Liver (tissue), 9 donors: ENCODE data around the gene ULK2. TPM values are rescaled to one million over a fixed set of nuclear protein-coding genes. Genes with fewer than 3 reads are reported as not detected.

ENCODE experiments used
- DNase-seq: peaks from one replicate; pipeline ENCODE4 v3.0.0-alpha.2; 2017; ENCODE audit warnings: low spot score
- H3K27ac ChIP-seq, 2 donors: one replicate each; pipeline ENCODE4 v1.7.0; 2013; ENCODE audit warnings: inconsistent platforms in 2 of 2, low read length in 2 of 2, control low read depth in 1 of 2, low read depth in 1 of 2, mild to moderate bottlenecking in 1 of 2
- H3K27me3 ChIP-seq, 4 donors: one replicate each; pipeline versions ENCODE4 v1.6.1 to v1.7.0; 2013; ENCODE audit warnings: low read length in 3 of 4, inconsistent platforms in 1 of 4, mild to moderate bottlenecking in 1 of 4, moderate library complexity in 1 of 4; ENCODE audit not compliant: control insufficient read depth in 4 of 4, insufficient read depth in 4 of 4
- H3K36me3 ChIP-seq, 4 donors: one replicate each; pipeline versions ENCODE4 v1.6.1 to v1.7.0; 2013; ENCODE audit warnings: low read length in 3 of 4, mild to moderate bottlenecking in 3 of 4, low read depth in 1 of 4, moderate library complexity in 1 of 4; ENCODE audit not compliant: control insufficient read depth in 4 of 4, insufficient read depth in 3 of 4
- H3K4me1 ChIP-seq, 4 donors: one replicate each; pipeline versions ENCODE4 v1.6.1 to v1.7.0; 2013; ENCODE audit warnings: low read length in 3 of 4, mild to moderate bottlenecking in 3 of 4, moderate library complexity in 1 of 4; ENCODE audit not compliant: control insufficient read depth in 4 of 4, insufficient read depth in 4 of 4
- H3K4me3 ChIP-seq, 3 donors: one replicate each; pipeline versions ENCODE4 v1.6.1 to v1.7.0; 2013; ENCODE audit warnings: low read length in 3 of 3, control low read depth in 1 of 3, low read depth in 1 of 3, mild to moderate bottlenecking in 1 of 3
- H3K9ac ChIP-seq, 2 donors: one replicate each; pipeline ENCODE4 v1.7.0; 2013; ENCODE audit warnings: low read length in 2 of 2, mild to moderate bottlenecking in 2 of 2, moderate library complexity in 2 of 2, control low read depth in 1 of 2, low read depth in 1 of 2
- H3K9me3 ChIP-seq, 4 donors: one replicate each; pipeline versions ENCODE4 v1.6.1 to v1.7.0; 2013; ENCODE audit warnings: low read length in 3 of 4; ENCODE audit not compliant: control insufficient read depth in 4 of 4
- CTCF ChIP-seq: fragments of 150-350 bp; IDR thresholded peaks from 2 replicates; pipeline ENCODE4 v1.5.1; 2017; ENCODE audit warnings: improper control_type of control experiment, low read depth, low read length; ENCODE audit not compliant: missing input control
- EGR1 ChIP-seq, 2 donors: IDR thresholded peaks; 2 replicates each; pipeline ENCODE4 v1.6.1; 2016 to 2018; ENCODE audit warnings: antibody characterized with exemption in 2 of 2, low read depth in 2 of 2
- FOXA1 ChIP-seq: IDR thresholded peaks from 2 replicates; pipeline ENCODE4 v1.6.1; 2016; ENCODE audit warnings: antibody characterized with exemption
- FOXA2 ChIP-seq: IDR thresholded peaks from 2 replicates; pipeline ENCODE4 v1.6.1; 2016; ENCODE audit warnings: antibody characterized with exemption
- GABPA ChIP-seq, 2 donors: IDR thresholded peaks in 1 of 2; conservative IDR thresholded peaks in 1 of 2; 2 replicates each; pipeline ENCODE4 v1.6.1; 2016; ENCODE audit warnings: antibody characterized with exemption in 2 of 2, mild to moderate bottlenecking in 1 of 2, moderate library complexity in 1 of 2
- HNF4A ChIP-seq, 2 donors: conservative IDR thresholded peaks; 2 replicates each; pipeline ENCODE4 v1.6.1; 2016; ENCODE audit warnings: antibody characterized with exemption in 2 of 2, mild to moderate bottlenecking in 2 of 2
- NR2F2 ChIP-seq: IDR thresholded peaks from 2 replicates; pipeline ENCODE4 v1.6.1; 2016; ENCODE audit warnings: antibody characterized with exemption
- RAD21 ChIP-seq, 2 donors: IDR thresholded peaks; 2 replicates each; pipeline ENCODE4 v1.6.1; 2016; ENCODE audit warnings: antibody characterized with exemption in 2 of 2, mild to moderate bottlenecking in 2 of 2
- RXRA ChIP-seq, 2 donors: IDR thresholded peaks; 2 replicates each; pipeline ENCODE4 v1.6.1; 2017 to 2018; ENCODE audit warnings: antibody characterized with exemption in 2 of 2, mild to moderate bottlenecking in 1 of 2
- SP1 ChIP-seq: IDR thresholded peaks from 2 replicates; pipeline ENCODE4 v1.6.1; 2018; ENCODE audit warnings: antibody characterized with exemption, mild to moderate bottlenecking
- TAF1 ChIP-seq: conservative IDR thresholded peaks from 2 replicates; pipeline ENCODE4 v1.6.1; 2016; ENCODE audit warnings: antibody characterized with exemption, mild to moderate bottlenecking
- YY1 ChIP-seq: IDR thresholded peaks from 2 replicates; pipeline ENCODE4 v1.6.1; 2016; ENCODE audit warnings: antibody characterized with exemption, mild to moderate bottlenecking
- WGBS: extraction: QIAGEN DNeasy Blood & Tissue Kit; methylation state at CpG from one replicate; pipeline ENCODE4 v1.1.7; 2013; 5-methylcytosine and 5-hydroxymethylcytosine counted together
- polyA plus RNA-seq, 2 donors: library from polyadenylated mRNA; stranded (reverse) in 1 of 2; unstranded in 1 of 2; fragments of 200-250 nt in 1 of 2; fragments of >200 nt in 1 of 2; fragmentation: Nextera tagmentation in 1 of 2; extraction: Ambion mirVana in 1 of 2; gene quantifications; one replicate each; pipeline versions ENCODE4 v1.2.1 to v1.2.3, GENCODE V29; 2013 to 2015
- total RNA-seq, 2 donors: library from RNA; depleted of rRNA; stranded (reverse); fragments of >200 nt; gene quantifications; one replicate each; pipeline ENCODE4 v1.2.3, GENCODE V29; 2014
- TF ChIP-seq, protein P1 (sequence below): IDR thresholded peaks from 2 replicates; pipeline ENCODE4 v1.6.1; 2016; ENCODE audit warnings: antibody characterized with exemption
- donor health status: healthy.
- donor health status: healthy.
- donor health status: healthy.
- donor health status: healthy.
- donor health status: healthy.

The ULK2 gene
- total and polyA plus RNA-seq, 4 donors, result 0.89 to 7.9 (median 4.2) TPM

DNA sequence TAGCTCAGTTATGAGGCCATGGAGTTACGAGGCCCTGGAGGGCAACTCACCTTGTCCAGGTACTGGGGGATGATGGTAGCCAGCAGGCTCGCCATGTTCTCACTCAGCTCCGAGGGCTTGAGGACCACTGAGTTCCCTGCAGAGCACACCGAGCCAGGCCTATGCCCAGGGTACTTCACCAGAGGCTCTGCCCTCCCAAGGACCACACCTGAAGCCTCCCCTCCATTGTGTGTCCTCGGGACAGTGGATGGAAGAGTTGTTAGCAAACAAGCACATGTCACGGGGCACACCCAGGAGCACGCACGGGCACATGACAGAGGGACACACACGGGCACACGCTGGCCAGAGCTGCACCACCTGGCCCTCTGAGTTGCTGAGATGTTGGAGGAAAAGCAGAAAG is 125.2 kb downstream of the ULK2 start:
- H3K4me1 ChIP-seq, result peaks cover 0 to 8% (median 0%) of the 10 kb centered on the region in 4 donors
- no peak for DNase-seq
- H3K36me3 ChIP-seq, result no peaks in the 10 kb centered on the region
- WGBS, result 96% methylated on average over 10 of the region's 10 CpGs
- TF ChIP-seq RAD21 (IDR thresholded peaks at IDR 0.05), result no peak
- TF ChIP-seq YY1, result no peak
- no peak for TF ChIP-seq GABPA (IDR thresholded peaks at IDR 0.05 in 1 of 2, conservative IDR thresholded peaks at IDR 0.05 in 1 of 2)
- TF ChIP-seq, protein P1, sequence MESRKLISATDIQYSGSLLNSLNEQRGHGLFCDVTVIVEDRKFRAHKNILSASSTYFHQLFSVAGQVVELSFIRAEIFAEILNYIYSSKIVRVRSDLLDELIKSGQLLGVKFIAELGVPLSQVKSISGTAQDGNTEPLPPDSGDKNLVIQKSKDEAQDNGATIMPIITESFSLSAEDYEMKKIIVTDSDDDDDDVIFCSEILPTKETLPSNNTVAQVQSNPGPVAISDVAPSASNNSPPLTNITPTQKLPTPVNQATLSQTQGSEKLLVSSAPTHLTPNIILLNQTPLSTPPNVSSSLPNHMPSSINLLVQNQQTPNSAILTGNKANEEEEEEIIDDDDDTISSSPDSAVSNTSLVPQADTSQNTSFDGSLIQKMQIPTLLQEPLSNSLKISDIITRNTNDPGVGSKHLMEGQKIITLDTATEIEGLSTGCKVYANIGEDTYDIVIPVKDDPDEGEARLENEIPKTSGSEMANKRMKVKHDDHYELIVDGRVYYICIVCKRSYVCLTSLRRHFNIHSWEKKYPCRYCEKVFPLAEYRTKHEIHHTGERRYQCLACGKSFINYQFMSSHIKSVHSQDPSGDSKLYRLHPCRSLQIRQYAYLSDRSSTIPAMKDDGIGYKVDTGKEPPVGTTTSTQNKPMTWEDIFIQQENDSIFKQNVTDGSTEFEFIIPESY, result no peak
- TF ChIP-seq EGR1 (IDR thresholded peaks at IDR 0.05; ENCODE audit: low read depth in 2 of 2), result no peak
- TF ChIP-seq RXRA (IDR thresholded peaks at IDR 0.05), result no peak
- no peak for TF ChIP-seq TAF1
- no peak for TF ChIP-seq FOXA2
- H3K9ac ChIP-seq, result no peak overlapping the region
- no peaks in the 10 kb centered on the region for H3K9me3 ChIP-seq
- H3K4me3 ChIP-seq, result no peak overlapping the region
- H3K27ac ChIP-seq, result no peak overlapping the region
- no peaks in the 10 kb centered on the region for H3K27me3 ChIP-seq

DNA sequence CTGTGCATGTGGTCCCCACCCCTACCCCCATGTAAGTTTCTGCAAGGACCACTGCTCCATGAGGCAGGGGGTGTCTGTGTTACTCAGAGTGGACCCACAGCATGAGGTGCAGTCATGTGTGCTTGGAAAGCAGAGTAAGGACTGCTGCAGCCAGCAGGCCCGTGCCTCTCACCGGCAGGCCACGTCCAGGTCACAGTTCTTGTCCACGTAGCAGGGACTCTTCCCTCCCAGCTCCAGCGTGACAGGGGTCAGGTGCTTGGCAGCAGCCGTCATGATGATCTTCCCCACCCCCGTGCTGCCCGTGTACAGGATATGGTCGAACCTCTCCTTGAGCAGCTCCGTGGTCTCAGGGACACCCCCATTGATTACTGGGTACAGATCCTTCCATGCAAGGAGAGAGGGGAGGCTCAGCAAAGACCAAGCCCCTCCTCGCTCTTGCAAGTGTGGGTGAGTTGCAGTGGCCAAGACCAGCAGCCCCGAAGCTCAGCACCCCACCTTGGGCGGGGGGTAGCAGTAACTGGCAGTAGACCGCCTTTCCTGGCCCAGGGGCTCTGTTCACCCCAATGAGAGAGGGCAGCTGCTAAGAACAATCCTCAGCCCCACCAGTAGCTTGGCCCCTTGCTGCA is 125.8 kb downstream of the ULK2 start:
- H3K9me3 ChIP-seq, result no peaks in the 10 kb centered on the region
- H3K36me3 ChIP-seq, result no peaks in the 10 kb centered on the region
- H3K9ac ChIP-seq, result no peak overlapping the region
- H3K27ac ChIP-seq, result no peak overlapping the region
- 77% methylated on average over 14 of the region's 14 CpGs for WGBS
- peaks cover 0 to 8% (median 0%) of the 10 kb centered on the region in 4 donors for H3K4me1 ChIP-seq
- H3K4me3 ChIP-seq, result no peak overlapping the region
- DNase-seq, result no peak
- H3K27me3 ChIP-seq, result no peaks in the 10 kb centered on the region
- peak; percentile 41 to 45 for TF ChIP-seq HNF4A (conservative IDR thresholded peaks at IDR 0.05)
- TF ChIP-seq NR2F2, result no peak
- peak; percentile 11 for TF ChIP-seq SP1
- no peak for TF ChIP-seq YY1
- no peak for TF ChIP-seq CTCF

DNA sequence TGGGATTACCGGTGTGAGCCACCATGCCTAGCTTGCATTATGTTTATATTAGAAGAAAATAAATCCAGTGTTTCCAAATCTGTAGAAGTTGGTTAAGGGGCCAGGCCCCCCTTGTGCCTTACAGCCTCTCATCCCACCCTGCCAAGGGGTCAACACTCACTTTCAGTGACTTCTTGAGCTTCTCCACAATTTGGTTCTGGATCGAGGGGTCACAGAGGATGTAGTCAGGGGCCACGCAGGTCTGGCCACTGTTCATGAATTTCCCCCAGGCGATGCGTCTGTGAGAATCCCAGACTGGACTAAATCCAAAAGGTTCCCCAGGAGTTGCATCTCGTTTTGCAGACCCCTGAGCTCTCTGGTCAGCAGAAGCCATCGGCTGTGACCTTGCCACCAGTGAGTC is 126.8 kb downstream of the ULK2 start:
- WGBS, result 93% methylated on average over 7 of the region's 7 CpGs
- peaks cover 0 to 4% (median 0%) of the 10 kb centered on the region in 4 donors for H3K4me1 ChIP-seq

More for the DNA sequence above, 126.8 kb downstream of the ULK2 start:
- no peaks in the 10 kb centered on the region for H3K27me3 ChIP-seq
- no peak overlapping the region for H3K9ac ChIP-seq
- TF ChIP-seq NR2F2, result no peak
- TF ChIP-seq FOXA1, result no peak
- DNase-seq, result no peak
- no peaks in the 10 kb centered on the region for H3K9me3 ChIP-seq
- no peaks in the 10 kb centered on the region for H3K36me3 ChIP-seq
- no peak overlapping the region for H3K4me3 ChIP-seq
- H3K27ac ChIP-seq, result no peak overlapping the region
